Inflammatory macrophage treated with lipopolysaccharide for 1 hour (primary cell): Measurements from ENCODE around the gene PLEKHM2.

ENCODE experiments used
- DNase-seq, 2 donors: peaks; one replicate each; pipeline ENCODE4 v3.0.0-alpha.2; 2020 to 2022

Gene PLEKHM2

DNA sequence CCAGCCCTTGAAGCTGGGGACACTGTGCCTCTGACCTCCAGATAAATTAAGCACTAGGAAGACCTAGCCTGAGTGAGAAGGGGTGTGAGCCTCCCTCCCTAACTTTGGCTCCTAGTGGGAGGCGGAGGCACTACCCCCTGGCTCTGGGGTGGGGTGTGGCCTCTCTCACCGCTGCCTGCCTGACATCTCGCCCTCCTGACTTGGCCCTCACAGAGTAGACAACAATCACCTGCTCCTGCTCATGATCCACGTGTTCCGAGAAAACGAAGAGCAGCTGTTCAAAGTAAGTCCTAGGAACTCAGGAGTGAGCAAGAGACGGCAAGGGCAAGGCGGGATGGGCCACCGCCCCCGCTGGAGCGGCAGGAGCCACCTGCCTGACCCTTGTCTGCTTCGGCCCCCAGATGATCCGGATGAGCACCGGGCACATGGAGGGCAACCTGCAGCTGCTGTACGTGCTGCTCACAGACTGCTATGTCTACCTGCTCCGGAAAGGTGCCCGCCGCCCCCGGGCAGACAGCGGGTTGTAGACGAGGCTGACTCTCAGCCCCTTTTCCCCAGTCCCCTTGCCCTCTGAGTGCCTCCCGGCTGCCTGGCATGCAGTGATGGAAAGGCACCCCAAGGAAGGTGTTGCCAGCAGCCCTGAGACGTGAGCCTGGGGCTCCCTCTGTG lies 43.9 kb downstream of the PLEKHM2 start:
- DNase-seq = no peak

DNA sequence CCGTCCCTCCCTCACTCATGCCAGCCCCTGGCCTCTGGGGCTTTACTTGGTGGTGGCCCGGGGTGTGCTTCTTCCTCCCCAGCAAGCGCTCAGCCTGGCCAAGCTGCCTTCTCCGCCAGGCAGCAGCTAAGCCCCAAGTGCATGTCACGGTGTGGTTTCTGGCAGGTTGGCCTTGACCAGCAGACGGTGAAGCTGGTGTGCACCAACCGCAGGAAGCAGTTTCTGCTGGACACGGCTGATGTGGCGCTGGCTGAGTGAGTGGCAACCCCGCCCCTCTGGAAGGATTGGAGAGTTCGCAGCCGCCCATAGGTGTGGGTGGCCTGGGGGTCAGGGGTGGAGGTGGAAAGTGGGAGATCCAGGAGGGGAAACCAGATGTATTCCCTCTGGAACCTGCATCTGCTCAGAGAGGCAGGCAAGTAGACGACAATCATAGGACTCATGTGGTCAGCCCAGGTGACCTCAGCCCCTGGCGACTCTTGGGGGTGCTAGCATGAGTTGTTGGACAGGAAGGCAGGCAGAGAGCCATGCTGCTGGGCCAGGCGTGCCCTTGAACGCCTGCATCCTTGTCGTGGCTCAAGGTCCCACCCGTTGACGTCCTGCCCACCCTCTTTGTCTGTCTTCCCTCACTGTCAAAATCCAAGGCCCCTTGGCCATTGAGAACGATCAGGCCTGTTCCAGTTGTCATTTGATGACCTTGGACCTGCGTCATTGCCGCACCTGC lies 45.0 kb downstream of the PLEKHM2 start:
- no peak for DNase-seq

DNA sequence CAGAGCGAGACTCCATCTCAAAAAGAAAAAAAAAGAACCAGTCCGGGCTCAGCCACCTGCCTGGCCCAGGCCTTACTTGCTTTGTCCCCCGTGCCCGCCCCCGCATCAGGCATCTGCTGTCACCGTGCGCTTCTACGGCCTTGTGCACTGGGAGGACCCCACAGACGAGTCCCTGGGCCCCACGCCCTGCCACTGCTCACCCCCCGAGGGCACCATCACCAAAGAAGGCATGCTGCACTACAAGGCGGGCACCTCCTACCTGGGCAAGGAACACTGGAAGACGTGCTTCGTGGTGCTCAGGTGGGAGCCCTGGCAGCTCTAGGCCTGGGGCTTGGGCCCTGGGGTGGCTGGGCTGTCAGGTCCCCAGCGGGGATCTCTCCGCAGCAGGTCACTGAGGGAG lies 46.3 kb downstream of the PLEKHM2 start:
- no peak for DNase-seq

DNA sequence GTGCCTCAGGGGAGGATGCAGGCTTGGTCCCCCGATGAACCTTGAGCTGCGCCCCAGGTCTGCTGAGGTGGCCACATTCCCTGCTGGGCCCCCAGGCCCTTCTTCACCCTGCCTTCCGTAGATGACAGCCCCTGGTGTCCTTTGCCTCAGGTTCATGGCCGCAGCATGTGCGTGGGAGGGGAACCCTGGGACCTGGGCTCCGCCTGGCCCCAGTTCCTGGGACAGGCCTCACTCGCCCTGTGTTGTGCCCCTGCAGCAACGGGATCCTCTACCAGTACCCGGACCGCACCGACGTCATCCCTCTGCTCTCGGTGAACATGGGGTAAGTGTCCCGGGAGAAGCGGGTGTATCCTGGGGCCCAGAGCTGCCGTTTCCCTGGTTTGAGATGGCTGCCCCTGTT lies 46.8 kb downstream of the PLEKHM2 start:
- no peak for DNase-seq

DNA sequence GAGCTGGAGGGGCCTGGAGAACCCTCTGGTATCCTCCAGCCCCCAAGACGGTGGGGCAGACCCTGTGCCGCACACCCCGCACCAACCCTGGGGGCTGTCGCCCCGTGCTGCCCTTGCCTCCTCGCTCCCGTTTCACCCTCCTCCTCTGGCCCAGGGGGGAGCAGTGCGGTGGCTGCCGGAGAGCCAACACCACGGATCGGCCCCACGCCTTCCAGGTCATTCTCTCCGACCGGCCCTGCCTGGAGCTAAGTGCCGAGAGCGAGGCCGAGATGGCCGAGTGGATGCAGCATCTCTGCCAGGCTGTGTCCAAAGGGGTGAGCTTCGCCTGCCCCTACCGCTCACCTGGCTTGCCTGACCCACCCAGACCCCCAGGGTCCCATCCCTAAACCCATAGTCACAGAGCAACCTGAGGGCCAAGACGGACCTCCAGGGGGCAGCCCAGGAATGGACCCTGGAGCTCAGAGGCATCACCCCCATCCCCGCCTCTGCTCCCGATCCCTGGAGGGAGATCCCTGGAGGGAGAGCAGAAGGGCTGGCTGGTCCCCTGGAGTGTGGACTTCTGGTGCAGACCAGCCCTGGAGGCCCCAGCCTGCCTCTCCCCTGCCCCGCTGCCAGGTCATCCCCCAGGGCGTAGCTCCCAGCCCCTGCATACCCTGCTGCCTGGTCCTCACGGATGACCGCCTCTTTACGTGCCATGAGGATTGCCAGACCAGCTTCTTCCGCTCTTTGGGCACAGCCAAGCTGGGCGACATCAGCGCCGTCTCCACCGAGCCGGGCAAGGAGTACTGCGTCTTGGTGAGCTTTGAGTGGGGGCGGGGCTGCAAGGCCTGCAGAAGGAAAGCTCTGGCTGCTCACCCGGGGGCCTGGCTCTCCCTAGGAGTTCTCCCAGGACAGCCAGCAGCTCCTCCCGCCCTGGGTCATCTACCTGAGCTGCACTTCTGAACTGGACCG lies 47.9 kb downstream of the PLEKHM2 start:
- DNase-seq = no peak

DNA sequence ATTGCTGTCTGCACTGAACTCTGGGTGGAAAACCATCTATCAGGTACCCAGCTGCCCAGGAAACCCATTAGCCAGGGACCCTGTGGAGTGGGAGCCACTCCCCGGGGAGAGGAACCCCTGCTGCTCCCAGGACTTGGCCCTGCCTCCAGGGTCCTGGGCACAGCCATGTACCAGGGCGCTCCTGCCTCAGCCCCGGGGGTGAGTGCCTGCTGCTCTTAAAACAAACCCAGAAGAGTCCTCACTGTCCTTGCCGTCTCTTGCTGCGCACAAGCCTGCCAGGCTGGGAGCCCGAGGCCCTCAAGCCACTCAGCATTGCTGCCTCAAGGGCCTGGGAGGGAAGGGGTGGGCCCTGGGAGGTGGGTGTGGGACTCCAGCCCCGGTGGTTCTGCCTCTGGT lies 48.6 kb downstream of the PLEKHM2 start:
- DNase-seq = no peak

DNA sequence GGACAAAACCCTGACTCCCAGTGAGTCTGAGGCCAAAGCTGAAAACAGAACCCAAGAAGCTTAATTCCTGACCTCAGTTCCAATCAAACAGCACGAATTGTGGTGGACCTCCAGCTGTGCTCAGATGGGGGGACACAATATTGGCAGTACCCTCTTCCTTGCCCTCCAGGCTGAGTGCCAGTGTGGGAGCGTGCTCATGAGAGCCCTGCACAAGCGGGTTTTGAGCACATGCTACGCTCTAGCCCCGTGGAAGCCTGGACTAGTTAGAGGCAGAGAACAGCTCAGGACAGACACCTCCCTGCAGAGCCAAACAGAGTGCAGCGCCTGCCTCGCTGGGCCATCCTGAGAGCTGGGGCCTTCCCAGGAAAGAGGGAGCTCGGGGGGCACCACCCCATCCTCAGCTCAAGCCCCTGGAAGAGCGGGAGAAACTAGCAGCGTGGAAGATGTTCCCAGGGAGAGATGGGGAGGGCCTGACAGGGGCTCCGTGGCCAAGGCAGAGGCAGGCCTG lies 49.2 kb downstream of the PLEKHM2 start:
- no peak for DNase-seq

DNA sequence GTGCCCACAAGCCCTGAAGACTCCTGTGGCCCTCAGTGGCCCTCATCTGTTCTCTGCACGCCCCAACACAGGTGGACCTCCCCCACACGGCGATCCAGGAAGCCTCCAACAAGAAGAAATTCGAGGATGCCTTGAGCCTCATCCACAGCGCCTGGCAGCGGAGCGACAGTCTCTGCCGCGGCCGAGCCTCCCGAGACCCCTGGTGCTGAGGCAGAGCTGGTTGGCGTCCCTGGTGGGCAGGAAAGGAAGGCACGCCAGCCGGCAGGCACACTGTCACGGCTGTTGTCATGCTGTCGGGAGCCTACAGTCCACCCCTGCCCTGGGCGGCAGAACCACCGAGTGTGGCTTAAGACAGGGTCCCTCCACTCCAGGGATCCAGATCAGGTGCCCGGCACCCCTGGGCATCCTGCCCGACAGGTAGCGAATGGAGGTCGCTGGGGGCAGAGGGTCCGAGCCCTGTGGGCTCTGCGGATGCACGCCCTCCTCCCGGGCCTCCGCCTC lies 49.7 kb downstream of the PLEKHM2 start:
- no peak for DNase-seq

DNA sequence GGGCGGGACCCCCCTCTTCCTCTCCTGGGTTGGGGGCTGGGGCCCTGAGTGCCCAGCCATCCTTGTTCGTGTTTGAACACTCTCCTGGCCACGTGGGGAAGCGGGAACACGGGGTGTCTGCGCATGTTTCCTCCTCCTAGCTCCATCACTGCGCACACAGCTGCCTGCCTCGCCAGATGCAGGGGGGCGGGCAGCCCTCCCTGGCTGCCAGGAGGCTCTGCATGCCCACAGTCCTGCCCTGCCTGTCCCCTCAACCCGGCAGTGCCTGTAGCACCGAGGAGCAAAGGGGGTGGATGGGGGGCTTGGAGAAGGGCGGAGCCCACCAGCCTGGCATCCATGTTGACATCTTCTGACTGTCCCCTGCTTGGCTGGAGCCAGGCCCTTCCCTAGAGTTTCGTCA lies 50.2 kb downstream of the PLEKHM2 start:
- DNase-seq = no peak

DNA sequence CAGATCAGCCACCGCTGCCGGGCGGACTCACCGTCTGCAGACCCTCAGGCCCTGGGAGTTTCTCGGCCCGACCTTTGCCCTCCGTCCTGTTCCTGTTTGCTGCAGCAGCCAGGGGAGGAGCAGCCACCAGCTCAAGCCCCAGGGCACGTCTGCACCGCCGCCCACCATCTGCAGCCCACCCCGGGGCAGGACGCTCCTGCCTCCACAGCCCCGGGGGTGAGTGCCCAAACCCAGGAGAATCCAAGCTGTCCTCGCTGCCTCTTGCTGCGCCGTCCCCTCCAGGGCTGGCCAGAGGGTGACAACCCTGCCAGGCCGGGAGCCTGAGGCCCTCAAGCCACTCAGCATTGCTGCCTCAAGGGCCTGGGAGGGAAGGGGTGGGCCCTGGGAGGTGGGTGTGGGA lies 50.8 kb downstream of the PLEKHM2 start:
- DNase-seq = no peak

DNA sequence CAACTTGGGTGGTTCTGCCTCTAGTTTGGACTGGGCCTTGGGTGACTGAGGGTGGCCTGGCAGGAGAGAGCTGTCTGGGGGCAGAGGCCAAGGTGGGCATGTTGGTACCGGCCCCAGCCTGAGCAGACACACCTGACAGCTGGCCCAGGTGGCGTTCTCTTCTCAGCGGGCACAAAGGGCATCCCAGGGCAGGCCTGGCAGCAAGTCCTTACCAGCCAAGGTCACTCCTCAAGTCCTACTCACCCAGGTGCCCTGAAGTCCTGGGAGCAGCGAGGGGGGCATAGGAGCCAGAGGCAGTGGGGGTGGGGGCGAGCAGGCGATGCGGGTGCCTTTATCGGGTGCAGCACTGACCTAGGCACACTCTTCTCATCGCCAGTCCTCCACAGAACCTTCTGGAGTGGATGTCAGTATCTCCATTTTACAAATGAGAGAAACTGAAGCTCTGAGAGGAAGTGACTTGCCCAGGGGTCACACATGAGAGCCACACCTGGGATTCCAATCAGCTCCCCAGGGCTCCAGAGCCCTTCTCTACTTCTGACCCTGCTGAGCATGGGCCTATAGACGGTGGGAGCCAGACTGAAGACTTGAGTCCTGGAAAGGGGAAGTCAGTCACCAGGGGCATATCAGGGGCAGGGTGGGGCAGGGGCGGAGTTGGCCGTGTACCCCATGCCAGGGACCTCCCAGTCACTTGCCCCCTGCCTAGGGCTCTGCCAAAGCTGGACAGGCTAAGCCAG lies 51.4 kb downstream of the PLEKHM2 start:
- DNase-seq = no peak

DNA sequence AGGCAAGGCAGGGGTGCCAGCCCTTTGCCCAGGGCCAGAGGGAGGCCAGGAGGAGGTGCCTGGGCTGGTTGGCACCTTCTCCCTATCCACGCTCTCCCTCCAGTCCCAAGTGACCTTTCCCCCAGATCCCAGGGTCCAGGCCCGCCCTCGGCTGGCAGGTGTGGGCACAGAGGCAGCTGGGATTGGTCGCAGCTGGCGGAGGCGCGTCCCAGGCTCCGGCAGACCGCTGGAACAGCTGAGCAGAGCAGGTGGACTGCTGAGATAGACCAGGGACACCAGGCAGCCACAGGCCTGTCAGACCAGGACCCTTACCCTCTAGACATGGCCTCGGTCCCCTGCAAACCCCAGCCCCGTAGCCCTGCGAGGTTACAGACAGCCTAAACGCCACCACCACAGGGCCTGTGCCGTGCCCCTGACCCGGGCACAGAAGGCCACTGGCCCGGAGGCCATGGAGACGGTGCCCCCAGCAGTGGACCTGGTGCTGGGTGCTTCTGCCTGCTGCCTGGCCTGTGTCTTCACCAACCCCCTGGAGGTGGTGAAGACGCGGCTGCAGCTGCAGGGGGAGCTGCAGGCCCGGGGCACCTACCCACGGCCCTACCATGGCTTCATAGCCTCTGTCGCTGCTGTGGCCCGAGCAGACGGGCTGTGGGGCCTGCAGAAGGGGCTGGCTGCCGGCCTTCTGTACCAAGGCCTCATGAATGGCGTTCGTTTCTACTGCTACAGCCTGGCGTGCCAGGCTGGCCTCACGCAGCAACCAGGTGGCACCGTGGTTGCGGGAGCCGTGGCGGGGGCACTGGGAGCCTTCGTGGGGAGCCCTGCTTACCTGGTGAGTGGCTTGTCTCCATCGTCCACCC lies 52.1 kb downstream of the PLEKHM2 start, which contains the start of gene SLC25A34:
TSS of gene SLC25A34 (plus strand) at position 221 of the 854 bp plus-strand sequence. CDS start at position 449, 228 bp downstream.
- no peak for DNase-seq

DNA sequence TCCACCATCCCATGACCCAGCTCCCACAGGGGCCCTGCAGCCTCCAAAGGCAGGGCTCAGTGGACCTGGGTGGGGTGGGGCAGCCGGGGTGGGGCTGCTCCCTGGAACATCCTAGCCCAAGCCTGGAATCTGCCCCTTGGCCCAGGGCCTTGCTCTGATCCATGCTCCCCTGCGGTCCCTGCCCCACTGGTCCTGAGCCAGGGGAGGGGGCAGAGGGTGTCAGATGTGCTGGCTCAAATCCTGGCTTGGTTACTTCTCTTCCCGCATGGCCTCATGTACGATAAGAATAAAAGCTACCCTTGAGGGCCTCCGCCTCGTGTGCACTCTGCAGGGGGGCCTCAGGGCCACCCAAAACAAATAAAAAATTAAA lies 52.8 kb downstream of the PLEKHM2 start:
- DNase-seq = no peak

DNA sequence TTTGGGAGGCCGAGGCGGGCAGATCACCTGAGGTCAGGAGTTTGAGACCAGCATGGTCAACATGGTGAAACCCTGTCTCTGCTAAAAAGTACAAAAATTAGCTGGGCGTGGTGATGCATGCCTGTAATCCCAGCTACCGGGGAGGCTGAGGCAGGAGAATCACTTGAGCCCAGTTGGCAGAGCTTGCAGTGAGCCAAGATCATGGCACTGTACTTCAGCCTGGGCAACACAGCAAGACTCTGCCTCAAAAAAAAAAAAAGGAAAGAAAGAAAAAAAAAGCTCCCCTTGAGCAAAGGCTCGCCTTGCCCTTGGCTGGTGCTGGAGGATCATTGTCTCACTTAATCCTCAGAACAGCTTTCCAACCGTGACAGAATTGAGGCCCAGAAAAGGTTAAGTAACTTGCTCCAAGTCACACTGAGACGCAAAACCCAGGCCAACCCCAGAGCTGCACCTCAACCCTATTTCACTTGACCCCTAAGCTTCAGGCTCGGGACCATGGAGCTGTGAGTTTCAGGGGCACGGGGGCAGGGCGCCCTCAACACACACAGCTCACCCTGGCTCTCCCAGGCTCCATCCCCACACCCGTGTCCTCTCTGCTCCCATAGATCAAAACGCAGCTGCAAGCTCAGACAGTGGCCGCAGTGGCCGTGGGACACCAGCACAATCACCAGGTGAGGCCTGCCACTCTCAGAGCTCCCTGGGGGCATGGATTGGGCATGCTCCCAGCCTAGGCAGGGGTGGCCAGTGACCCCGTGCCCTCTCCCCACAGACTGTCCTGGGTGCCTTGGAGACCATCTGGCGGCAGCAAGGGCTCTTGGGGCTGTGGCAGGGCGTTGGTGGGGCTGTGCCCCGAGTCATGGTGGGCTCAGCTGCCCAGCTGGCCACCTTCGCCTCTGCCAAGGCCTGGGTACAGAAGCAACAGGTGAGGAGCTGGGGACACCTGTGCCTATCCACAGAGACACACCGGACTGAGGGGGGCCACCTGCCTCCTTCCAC lies 53.5 kb downstream of the PLEKHM2 start:
- DNase-seq = no peak

DNA sequence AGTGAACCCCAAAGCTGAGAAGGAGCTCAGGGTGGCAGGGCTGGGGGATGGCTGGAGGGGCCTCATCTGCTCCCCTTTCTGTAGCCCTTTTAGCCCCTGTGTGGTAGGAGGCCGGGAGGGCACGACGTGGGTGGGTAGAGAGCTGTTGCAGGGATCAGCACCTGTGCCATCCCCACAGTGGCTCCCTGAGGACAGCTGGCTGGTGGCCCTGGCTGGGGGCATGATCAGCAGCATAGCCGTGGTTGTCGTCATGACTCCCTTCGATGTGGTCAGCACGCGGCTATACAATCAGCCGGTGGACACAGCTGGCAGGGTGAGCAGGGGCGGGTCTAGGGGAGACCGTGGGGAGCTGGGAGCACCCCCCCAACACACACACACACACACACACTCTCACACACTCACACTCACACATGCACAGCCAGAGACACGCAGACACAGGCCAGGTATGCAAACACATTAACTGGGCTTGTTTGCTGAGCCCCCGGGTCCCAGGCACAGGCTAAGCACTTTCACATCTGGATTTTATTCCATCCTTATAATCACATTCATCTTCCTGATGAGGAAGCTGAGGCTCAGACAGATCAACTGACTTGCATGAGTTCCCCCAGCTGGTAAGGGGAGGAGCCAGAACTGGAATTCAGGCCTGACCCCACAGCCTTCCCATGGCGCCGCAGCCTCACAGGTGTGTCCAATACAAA lies 54.4 kb downstream of the PLEKHM2 start:
- no peak for DNase-seq

DNA sequence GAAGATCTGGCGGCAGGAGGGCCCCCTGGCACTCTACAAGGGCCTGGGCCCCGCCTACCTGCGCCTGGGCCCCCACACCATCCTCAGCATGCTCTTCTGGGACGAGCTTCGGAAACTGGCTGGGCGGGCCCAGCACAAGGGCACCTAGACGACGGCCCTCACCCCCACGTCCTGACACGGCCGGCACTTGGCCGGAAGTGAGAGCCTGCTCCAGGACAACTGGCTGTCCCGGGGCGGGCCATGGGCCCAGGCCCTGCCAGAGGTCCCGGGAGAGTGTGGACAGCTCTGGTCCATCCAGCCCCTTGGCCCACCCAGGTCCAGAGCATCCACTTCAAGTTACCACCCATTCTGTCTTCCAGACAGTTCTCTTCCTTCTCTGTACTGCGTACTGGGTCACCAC lies 55.1 kb downstream of the PLEKHM2 start:
- no peak for DNase-seq

DNA sequence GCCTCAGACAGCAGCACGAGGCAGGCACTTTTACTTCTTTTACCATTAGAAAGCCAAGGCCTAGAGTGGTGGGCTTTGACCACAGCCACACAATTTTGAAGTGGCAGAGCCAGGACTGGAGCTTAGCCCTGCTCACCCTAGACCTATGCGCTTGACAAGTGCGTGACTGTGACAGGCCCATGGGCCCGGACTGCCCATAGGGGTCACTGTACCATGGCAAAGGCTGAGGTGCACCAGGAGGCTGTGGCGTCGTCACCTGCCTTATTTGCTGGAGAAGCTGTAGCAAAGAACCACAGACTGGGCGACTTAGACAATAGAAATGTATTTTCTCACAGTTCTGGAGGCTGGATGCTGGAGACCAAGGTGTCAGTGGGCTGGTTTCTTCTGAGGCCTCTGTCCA lies 55.6 kb downstream of the PLEKHM2 start:
- no peak for DNase-seq

DNA sequence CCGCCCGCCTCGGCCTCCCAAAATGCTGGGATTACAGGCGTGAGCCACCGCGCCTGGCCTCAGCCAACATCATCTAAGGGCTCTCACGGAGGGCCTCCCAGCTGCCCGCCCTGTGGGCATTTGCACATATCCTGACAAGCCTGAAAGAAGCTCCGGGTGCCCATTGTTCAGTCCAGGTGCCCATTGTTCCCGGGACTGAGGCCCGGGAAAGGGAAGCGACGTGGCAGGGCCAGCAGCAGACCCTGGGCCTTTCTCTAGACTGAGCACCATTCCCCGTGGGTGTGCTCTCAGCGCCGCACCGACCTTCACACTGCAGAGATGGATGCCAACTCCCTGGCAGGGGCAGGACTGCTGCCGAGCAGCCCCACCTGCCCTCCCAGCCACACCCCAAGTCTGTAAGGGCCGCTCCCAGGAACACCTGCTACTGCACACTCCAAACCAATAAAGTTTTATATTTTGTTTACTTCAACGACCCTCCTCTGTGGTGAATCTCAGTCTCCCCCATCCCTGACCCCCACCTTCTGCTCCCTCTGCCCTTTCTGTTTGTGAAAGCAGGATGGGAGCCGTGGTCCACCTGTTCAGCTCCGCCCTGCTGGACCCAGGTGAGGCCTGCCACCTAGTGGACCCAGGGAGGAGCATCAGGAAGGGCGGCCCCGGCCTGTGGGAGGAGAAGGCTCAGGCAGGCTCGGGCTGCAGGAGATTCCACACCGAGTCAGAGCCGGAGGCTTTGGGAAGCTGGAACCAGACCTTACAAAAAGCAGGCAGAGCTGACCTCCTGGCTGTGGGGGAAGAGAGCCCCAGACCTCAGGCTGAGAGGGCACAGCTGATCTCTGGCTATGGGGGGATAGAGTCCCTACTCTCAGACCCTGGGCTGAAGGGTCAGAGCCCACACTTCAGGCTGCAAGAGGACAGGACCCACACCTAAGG lies 57.1 kb downstream of the PLEKHM2 start:
- DNase-seq = peak; percentile 31 to 43
